Measurements from ENCODE around the gene SUPT20HL2. TPM values are rescaled to one million over a fixed set of nuclear protein-coding genes. Genes with fewer than 3 reads are reported as not detected.
A peak's percentile ranks its signal among the peaks of the same experiment; 100 is the strongest.

SUPT20HL2 gene
- polyA plus RNA-seq, 2 donors = not detected

- H3K9me3 ChIP-seq (ENCODE audit: control insufficient read depth in 2 of 2, insufficient read depth in 1 of 2, low read depth in 1 of 2, low read length in 1 of 2) = no peaks in the 10 kb centered on the region
- H3K27ac ChIP-seq (ENCODE audit: low read depth in 2 of 2, low read length in 1 of 2) = no peak overlapping the region
- H3K4me1 ChIP-seq (ENCODE audit: control insufficient read depth in 2 of 2, insufficient read depth in 2 of 2, low read length in 1 of 2) = no peaks in the 10 kb centered on the region
- peaks cover 0 to 3% of the 10 kb centered on the region in 2 donors for H3K27me3 ChIP-seq (ENCODE audit: control insufficient read depth in 1 of 2, insufficient read depth in 2 of 2, low read length in 2 of 2)
- 75 to 79% methylated on average over 4 of the region's 4 CpGs for WGBS, 2 donors
- H3K36me3 ChIP-seq (ENCODE audit: control insufficient read depth in 2 of 2, insufficient read depth in 2 of 2, low read length in 1 of 2) = no peaks in the 10 kb centered on the region
- H3K4me3 ChIP-seq (ENCODE audit: low read depth in 1 of 2, low read length in 2 of 2) = no peak overlapping the region
Observed at GRCh38 chrX:24293412-24293811, 20.5 kb downstream of the SUPT20HL2 start.

DNA sequence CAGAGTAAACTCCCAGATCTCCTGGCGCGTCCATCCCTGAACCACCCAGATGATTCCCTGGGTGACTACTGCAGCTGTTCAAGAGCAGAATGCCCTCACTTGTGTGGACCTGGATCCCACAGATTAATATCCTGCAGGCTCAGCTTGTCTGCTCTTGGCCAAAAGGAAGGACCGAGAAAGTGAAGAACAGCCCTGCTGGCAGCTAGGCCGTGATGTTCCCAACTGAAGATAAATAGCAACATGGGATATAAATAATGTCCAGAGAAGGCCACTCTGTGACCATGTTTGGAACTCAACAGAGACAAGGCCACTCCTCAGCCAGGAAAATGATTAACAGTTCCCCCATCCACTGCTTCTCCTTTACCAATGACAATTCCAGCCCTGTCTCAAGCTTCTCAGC, 21.5 kb downstream of the SUPT20HL2 start:
- 78 to 84% methylated on average over 4 of the region's 4 CpGs for WGBS, 2 donors
- Histone ChIP-seq H3K4me3 (ENCODE audit: low read depth in 1 of 2, low read length in 2 of 2) (no peak overlapping the region), H3K27ac (ENCODE audit: low read depth in 2 of 2, low read length in 1 of 2) (peak overlapping the region in 1 of 2 donors; percentile 18), H3K27me3 (ENCODE audit: control insufficient read depth in 1 of 2, insufficient read depth in 2 of 2, low read length in 2 of 2) (peaks cover 0 to 3% of the 10 kb centered on the region in 2 donors), H3K9me3 (ENCODE audit: control insufficient read depth in 2 of 2, insufficient read depth in 1 of 2, low read depth in 1 of 2, low read length in 1 of 2) (no peaks in the 10 kb centered on the region), H3K4me1 (ENCODE audit: control insufficient read depth in 2 of 2, insufficient read depth in 2 of 2, low read length in 1 of 2) (no peaks in the 10 kb centered on the region), H3K36me3 (ENCODE audit: control insufficient read depth in 2 of 2, insufficient read depth in 2 of 2, low read length in 1 of 2) (no peaks in the 10 kb centered on the region)

DNA sequence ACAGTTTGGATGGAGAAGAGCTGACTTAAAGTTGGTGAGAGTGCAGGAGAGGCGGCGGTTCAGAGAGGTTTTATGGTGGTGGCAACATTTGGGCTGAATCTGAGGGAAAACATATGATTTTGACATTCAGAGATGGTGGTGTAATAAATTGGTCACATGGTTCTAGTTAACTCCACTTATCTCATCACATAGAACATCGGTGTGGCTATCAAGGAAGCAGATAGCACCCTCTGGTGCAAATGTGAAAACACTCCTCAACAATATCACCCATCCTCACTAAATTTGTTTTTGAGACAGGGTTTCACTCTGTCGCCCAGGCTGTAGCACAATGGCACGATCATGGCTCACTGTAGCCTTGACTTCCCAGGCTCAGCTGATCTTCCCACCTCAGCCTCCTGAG, 28.8 kb downstream of the SUPT20HL2 start:
- 75 to 85% methylated on average over 5 of the region's 5 CpGs for WGBS, 2 donors
- H3K27ac ChIP-seq (ENCODE audit: low read depth in 2 of 2, low read length in 1 of 2) = no peak overlapping the region
- H3K36me3 ChIP-seq (ENCODE audit: control insufficient read depth in 2 of 2, insufficient read depth in 2 of 2, low read length in 1 of 2) = no peaks in the 10 kb centered on the region
- H3K4me3 ChIP-seq (ENCODE audit: low read depth in 1 of 2, low read length in 2 of 2) = no peak overlapping the region
- H3K4me1 ChIP-seq (ENCODE audit: control insufficient read depth in 2 of 2, insufficient read depth in 2 of 2, low read length in 1 of 2) = no peaks in the 10 kb centered on the region
- H3K9me3 ChIP-seq (ENCODE audit: control insufficient read depth in 2 of 2, insufficient read depth in 1 of 2, low read depth in 1 of 2, low read length in 1 of 2) = no peaks in the 10 kb centered on the region
- H3K27me3 ChIP-seq (ENCODE audit: control insufficient read depth in 1 of 2, insufficient read depth in 2 of 2, low read length in 2 of 2) = no peaks in the 10 kb centered on the region

DNA sequence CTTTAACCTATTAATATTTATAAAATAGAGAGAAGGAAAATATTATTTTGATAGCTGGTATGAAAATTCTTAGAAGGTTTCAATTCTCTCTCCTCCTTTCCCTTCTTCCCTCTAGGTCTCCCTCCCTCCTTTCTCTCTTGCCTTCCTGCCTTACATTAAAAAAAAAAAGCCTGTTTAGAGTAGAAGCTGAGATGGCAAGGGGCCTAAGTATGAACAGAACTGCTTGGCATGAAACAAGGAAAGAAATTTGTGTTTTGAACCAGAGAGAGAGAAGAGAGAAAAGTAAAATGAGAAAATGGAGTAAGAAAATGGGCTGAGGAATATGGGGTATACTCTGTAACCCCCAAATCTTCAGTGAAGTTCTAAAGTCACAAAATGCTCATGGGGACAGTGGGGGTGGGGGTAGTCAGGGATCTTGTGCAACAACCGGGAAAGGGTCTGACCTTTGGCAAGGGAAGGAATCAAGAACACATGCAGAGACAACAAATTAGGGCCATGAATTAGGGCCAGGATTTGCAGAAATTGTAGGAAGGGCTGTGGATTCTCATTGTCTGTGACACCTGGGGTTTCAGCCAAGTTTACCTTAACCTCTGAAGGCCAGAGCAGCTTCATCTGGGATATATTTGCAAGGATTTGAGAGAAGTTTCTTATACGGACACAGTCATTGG, 30.6 kb downstream of the SUPT20HL2 start:
- no peaks in the 10 kb centered on the region for H3K36me3 ChIP-seq (ENCODE audit: control insufficient read depth in 2 of 2, insufficient read depth in 2 of 2, low read length in 1 of 2)
- H3K27me3 ChIP-seq (ENCODE audit: control insufficient read depth in 1 of 2, insufficient read depth in 2 of 2, low read length in 2 of 2) = peaks cover 0 to 2% of the 10 kb centered on the region in 2 donors
- H3K9me3 ChIP-seq (ENCODE audit: control insufficient read depth in 2 of 2, insufficient read depth in 1 of 2, low read depth in 1 of 2, low read length in 1 of 2) = no peaks in the 10 kb centered on the region
- no peak overlapping the region for H3K4me3 ChIP-seq (ENCODE audit: low read depth in 1 of 2, low read length in 2 of 2)
- H3K4me1 ChIP-seq (ENCODE audit: control insufficient read depth in 2 of 2, insufficient read depth in 2 of 2, low read length in 1 of 2) = no peaks in the 10 kb centered on the region
- 52 to 67% methylated on average over 2 of the region's 2 CpGs for WGBS, 2 donors
- H3K27ac ChIP-seq (ENCODE audit: low read depth in 2 of 2, low read length in 1 of 2) = no peak overlapping the region

DNA sequence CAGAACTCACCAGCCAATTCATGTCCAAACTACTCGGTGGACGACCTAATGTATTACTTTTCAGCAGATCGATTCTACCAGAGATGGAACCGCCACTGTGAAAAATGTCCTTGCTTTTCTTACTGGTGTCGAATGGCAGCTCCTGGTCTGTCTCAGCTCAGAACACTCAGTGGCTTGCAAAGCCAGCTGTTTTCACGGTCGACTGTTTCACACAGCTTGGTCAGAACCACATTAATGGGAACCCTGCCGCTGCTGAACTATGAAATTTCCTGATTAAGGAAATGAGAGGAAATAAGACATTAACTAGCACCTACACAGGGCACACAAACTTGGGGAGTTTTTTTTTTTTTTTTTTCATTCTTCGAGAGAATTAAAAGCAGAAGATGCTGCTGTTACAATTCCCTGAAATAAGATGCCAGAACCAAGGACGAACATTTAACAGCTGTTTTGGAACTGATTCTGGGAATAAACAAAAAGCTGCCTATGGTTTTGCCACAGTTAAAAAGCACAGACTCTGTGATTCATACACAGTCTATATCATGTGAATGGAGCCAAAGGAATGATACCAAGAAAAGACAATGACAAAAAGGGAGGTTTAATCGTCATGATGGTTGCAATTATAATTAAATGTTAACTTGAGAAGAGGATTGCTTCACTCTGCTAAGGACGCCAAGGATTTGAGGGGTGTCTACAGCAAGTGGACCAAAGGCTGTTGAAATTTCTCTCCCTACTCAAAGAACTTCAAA, 31.3 kb downstream of the SUPT20HL2 start:
- 37 to 43% methylated on average over 12 of the region's 12 CpGs for WGBS, 2 donors
- Histone ChIP-seq H3K27me3 (ENCODE audit: control insufficient read depth in 1 of 2, insufficient read depth in 2 of 2, low read length in 2 of 2) (peaks cover 0 to 2% of the 10 kb centered on the region in 2 donors), H3K36me3 (ENCODE audit: control insufficient read depth in 2 of 2, insufficient read depth in 2 of 2, low read length in 1 of 2) (no peaks in the 10 kb centered on the region), H3K4me3 (ENCODE audit: low read depth in 1 of 2, low read length in 2 of 2) (no peak overlapping the region), H3K27ac (ENCODE audit: low read depth in 2 of 2, low read length in 1 of 2) (peak overlapping the region in 1 of 2 donors; percentile 31), H3K9me3 (ENCODE audit: control insufficient read depth in 2 of 2, insufficient read depth in 1 of 2, low read depth in 1 of 2, low read length in 1 of 2) (no peaks in the 10 kb centered on the region), H3K4me1 (ENCODE audit: control insufficient read depth in 2 of 2, insufficient read depth in 2 of 2, low read length in 1 of 2) (no peaks in the 10 kb centered on the region)

- Histone ChIP-seq H3K4me3 (ENCODE audit: low read depth in 1 of 2, low read length in 2 of 2) (no peak overlapping the region), H3K4me1 (ENCODE audit: control insufficient read depth in 2 of 2, insufficient read depth in 2 of 2, low read length in 1 of 2) (no peaks in the 10 kb centered on the region), H3K36me3 (ENCODE audit: control insufficient read depth in 2 of 2, insufficient read depth in 2 of 2, low read length in 1 of 2) (no peaks in the 10 kb centered on the region), H3K9me3 (ENCODE audit: control insufficient read depth in 2 of 2, insufficient read depth in 1 of 2, low read depth in 1 of 2, low read length in 1 of 2) (no peaks in the 10 kb centered on the region), H3K27me3 (ENCODE audit: control insufficient read depth in 1 of 2, insufficient read depth in 2 of 2, low read length in 2 of 2) (peaks cover 0 to 8% of the 10 kb centered on the region in 2 donors), H3K27ac (ENCODE audit: low read depth in 2 of 2, low read length in 1 of 2) (no peak overlapping the region)
- 93 to 97% methylated on average over 5 of the region's 5 CpGs for WGBS, 2 donors
Observed at GRCh38 chrX:24277405-24277804, 36.5 kb downstream of the SUPT20HL2 start.

DNA sequence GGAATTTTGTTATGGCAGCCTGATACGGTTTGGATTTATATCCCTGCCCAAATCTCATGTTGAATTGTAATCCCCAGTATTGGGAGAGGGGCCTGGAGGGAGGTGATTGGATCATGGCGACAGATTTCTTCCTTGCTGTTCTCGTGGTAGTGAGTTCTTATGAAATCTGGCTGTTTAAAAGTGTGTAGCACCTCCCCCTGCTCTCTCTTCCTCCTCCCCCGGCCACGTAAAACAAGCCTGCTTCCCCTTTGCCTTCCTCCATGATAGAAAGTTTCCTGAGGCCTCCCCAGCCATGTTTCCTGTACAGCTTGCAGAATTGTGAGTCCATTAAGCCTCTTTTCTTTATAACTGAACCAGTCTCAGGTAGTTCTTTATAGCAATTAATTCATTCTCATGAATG, 37.9 kb downstream of the SUPT20HL2 start:
- no peaks in the 10 kb centered on the region for H3K36me3 ChIP-seq (ENCODE audit: control insufficient read depth in 2 of 2, insufficient read depth in 2 of 2, low read length in 1 of 2)
- H3K27me3 ChIP-seq (ENCODE audit: control insufficient read depth in 1 of 2, insufficient read depth in 2 of 2, low read length in 2 of 2) = peaks cover 0 to 8% of the 10 kb centered on the region in 2 donors
- 61 to 78% methylated on average over 5 of the region's 5 CpGs for WGBS, 2 donors
- H3K27ac ChIP-seq (ENCODE audit: low read depth in 2 of 2, low read length in 1 of 2) = no peak overlapping the region
- H3K9me3 ChIP-seq (ENCODE audit: control insufficient read depth in 2 of 2, insufficient read depth in 1 of 2, low read depth in 1 of 2, low read length in 1 of 2) = no peaks in the 10 kb centered on the region
- no peaks in the 10 kb centered on the region for H3K4me1 ChIP-seq (ENCODE audit: control insufficient read depth in 2 of 2, insufficient read depth in 2 of 2, low read length in 1 of 2)
- no peak overlapping the region for H3K4me3 ChIP-seq (ENCODE audit: low read depth in 1 of 2, low read length in 2 of 2)

- Histone ChIP-seq H3K27ac (ENCODE audit: low read depth in 2 of 2, low read length in 1 of 2) (no peak overlapping the region), H3K9me3 (ENCODE audit: control insufficient read depth in 2 of 2, insufficient read depth in 1 of 2, low read depth in 1 of 2, low read length in 1 of 2) (no peaks in the 10 kb centered on the region), H3K36me3 (ENCODE audit: control insufficient read depth in 2 of 2, insufficient read depth in 2 of 2, low read length in 1 of 2) (no peaks in the 10 kb centered on the region), H3K4me3 (ENCODE audit: low read depth in 1 of 2, low read length in 2 of 2) (no peak overlapping the region), H3K4me1 (ENCODE audit: control insufficient read depth in 2 of 2, insufficient read depth in 2 of 2, low read length in 1 of 2) (no peaks in the 10 kb centered on the region), H3K27me3 (ENCODE audit: control insufficient read depth in 1 of 2, insufficient read depth in 2 of 2, low read length in 2 of 2) (peaks cover 0 to 2% of the 10 kb centered on the region in 2 donors)
Observed at GRCh38 chrX:24271262-24271661, 42.6 kb downstream of the SUPT20HL2 start.

DNA sequence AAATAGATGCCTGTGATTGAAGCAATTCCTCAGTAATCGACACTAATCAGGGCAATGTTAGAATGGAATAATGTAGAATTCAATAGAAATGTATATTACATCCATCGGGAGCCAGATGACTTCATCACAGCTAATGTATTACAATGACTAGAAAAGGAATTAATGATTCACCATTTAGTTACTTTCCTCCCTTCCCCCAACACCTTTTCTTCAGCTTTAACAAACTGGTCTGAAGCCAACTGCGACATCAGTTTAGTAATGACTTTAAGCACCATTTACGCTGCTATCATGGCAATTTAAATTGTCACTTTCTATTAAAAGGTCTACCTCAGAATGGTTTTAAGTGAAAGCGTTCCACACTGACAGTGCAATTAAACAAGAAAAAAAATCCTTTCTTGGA, 45.1 kb downstream of the SUPT20HL2 start:
- peaks cover 0 to 2% of the 10 kb centered on the region in 2 donors for H3K27me3 ChIP-seq (ENCODE audit: control insufficient read depth in 1 of 2, insufficient read depth in 2 of 2, low read length in 2 of 2)
- no peaks in the 10 kb centered on the region for H3K4me1 ChIP-seq (ENCODE audit: control insufficient read depth in 2 of 2, insufficient read depth in 2 of 2, low read length in 1 of 2)
- no peak overlapping the region for H3K4me3 ChIP-seq (ENCODE audit: low read depth in 1 of 2, low read length in 2 of 2)
- H3K9me3 ChIP-seq (ENCODE audit: control insufficient read depth in 2 of 2, insufficient read depth in 1 of 2, low read depth in 1 of 2, low read length in 1 of 2) = no peaks in the 10 kb centered on the region
- H3K36me3 ChIP-seq (ENCODE audit: control insufficient read depth in 2 of 2, insufficient read depth in 2 of 2, low read length in 1 of 2) = no peaks in the 10 kb centered on the region
- no peak overlapping the region for H3K27ac ChIP-seq (ENCODE audit: low read depth in 2 of 2, low read length in 1 of 2)
- 84 to 86% methylated on average over 5 of the region's 5 CpGs for WGBS, 2 donors

DNA sequence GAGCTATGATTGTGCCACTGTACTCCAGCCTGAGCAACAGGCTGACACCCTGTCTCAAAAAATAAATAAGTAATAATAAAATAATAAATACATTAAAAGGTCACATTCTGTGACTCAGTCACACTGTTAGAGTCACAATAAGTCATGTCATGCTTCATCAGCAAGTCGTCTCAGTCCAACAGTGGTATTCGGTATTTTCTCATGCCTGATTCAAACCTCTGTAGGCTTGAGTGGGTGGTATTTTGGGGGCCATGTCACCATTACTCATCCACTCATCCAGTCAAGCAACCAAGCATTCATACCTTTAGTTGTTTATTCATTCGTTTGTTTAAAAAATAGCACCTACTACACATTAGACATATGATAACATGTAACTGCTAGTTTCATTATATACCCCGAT, 46.9 kb downstream of the SUPT20HL2 start:
- Histone ChIP-seq H3K4me3 (ENCODE audit: low read depth in 1 of 2, low read length in 2 of 2) (no peak overlapping the region), H3K9me3 (ENCODE audit: control insufficient read depth in 2 of 2, insufficient read depth in 1 of 2, low read depth in 1 of 2, low read length in 1 of 2) (no peaks in the 10 kb centered on the region), H3K4me1 (ENCODE audit: control insufficient read depth in 2 of 2, insufficient read depth in 2 of 2, low read length in 1 of 2) (no peaks in the 10 kb centered on the region), H3K27me3 (ENCODE audit: control insufficient read depth in 1 of 2, insufficient read depth in 2 of 2, low read length in 2 of 2) (peaks cover 0 to 7% of the 10 kb centered on the region in 2 donors), H3K27ac (ENCODE audit: low read depth in 2 of 2, low read length in 1 of 2) (no peak overlapping the region), H3K36me3 (ENCODE audit: control insufficient read depth in 2 of 2, insufficient read depth in 2 of 2, low read length in 1 of 2) (no peaks in the 10 kb centered on the region)
- WGBS, 2 donors = 63 to 66% methylated on average over 4 of the region's 4 CpGs

All from esophagus (tissue), 2 donors.